Fibroblast of pulmonary artery (primary cell): Measurements from ENCODE around the gene ARL5C.
"Not testable (repeated sequence)": the region's sequence is repeated elsewhere in the genome, so short reads cannot be mapped to it uniquely, and the experiment has no call there.

Experiments
- DNase-seq: peaks from one replicate; pipeline ENCODE4 v3.0.0-alpha.2; 2010; ENCODE audit warnings: low read depth
- H3K4me3 ChIP-seq: replicated peaks from 2 replicates; pipeline ENCODE4 v1.5.1; 2011; ENCODE audit warnings: low read depth, mild to moderate bottlenecking, control low read depth, low read length, moderate library complexity
- CTCF ChIP-seq: IDR thresholded peaks from 2 replicates; pipeline ENCODE4 v1.5.1; 2011; ENCODE audit warnings: mild to moderate bottlenecking, control low read depth, low read length, inconsistent platforms; ENCODE audit errors: missing control alignments

The ARL5C gene

GRCh38 chr17:39173526-39174274 is 7.7 kb upstream of the ARL5C start:
- no peak for DNase-seq
- no peak overlapping the region for H3K4me3 ChIP-seq
- TF ChIP-seq CTCF, result no peak

- no peak for TF ChIP-seq CTCF
- no peak for DNase-seq
- H3K4me3 ChIP-seq, result no peak overlapping the region
Measured at GRCh38 chr17:39173080-39173479, 7.1 kb upstream of the ARL5C start.

GRCh38 chr17:39171933-39172332 is 6.0 kb upstream of the ARL5C start:
- DNase-seq, result no peak
- no peak overlapping the region for H3K4me3 ChIP-seq
- TF ChIP-seq CTCF, result no peak

DNA sequence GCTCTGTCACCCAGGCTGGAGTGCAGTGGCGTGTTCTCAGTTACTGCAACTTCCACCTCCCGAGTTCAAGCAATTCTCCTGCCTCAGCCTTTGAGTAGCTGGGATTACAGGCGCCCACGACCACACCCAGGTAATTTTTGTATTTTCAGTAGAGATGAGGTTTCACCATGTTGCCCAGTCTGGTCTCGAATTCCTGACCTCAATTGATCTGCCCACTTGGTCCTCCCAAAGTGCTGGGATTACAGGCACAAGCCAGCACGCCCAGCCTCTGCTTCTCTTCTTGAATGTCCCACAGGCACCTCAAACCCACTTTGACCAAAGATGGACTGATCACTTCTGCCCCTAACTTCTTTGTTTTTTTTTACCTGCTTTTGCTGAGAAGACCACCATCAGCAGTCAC is 4.6 kb upstream of the ARL5C start:
- no peak for DNase-seq
- TF ChIP-seq CTCF, result no peak
- H3K4me3 ChIP-seq, result no peak overlapping the region

GRCh38 chr17:39170109-39170508 is 4.1 kb upstream of the ARL5C start:
- no peak overlapping the region for H3K4me3 ChIP-seq
- no peak for DNase-seq
- no peak for TF ChIP-seq CTCF

- no peak for DNase-seq
- no peak for TF ChIP-seq CTCF
- no peak overlapping the region for H3K4me3 ChIP-seq
Measured at GRCh38 chr17:39169518-39169917, 3.6 kb upstream of the ARL5C start.

GRCh38 chr17:39169101-39169500 is 3.1 kb upstream of the ARL5C start:
- no peak overlapping the region for H3K4me3 ChIP-seq
- DNase-seq, result no peak
- no peak for TF ChIP-seq CTCF

- not testable (repeated sequence) for H3K4me3 ChIP-seq, DNase-seq
Measured at GRCh38 chr17:39168503-39168902, 2.5 kb upstream of the ARL5C start.
